Cardiac fibroblast (primary cell): ENCODE measurements around the gene TECPR1.

ENCODE experiments used
- DNase-seq, 2 donors: peaks; one replicate each; pipeline versions ENCODE4 v3.0.0 to v3.0.0-alpha.2; 2010; ENCODE audit warnings: low read depth in 2 of 2
- H3K4me3 ChIP-seq, 2 donors: replicated peaks in 1 of 2; 1 replicate in 1 of 2; 2 replicates in 1 of 2; pipeline ENCODE4 v1.5.1; 2011; ENCODE audit warnings: low read depth in 2 of 2, low read length in 2 of 2, mild to moderate bottlenecking in 2 of 2, moderate library complexity in 1 of 2
- CTCF ChIP-seq: IDR thresholded peaks from one replicate; pipeline ENCODE4 v1.5.1; 2011; ENCODE audit warnings: low read depth, mild to moderate bottlenecking, low read length, inconsistent platforms

The TECPR1 gene

GRCh38 chr7:98266840-98267239 is 14.8 kb upstream of the TECPR1 start:
- peak; percentile 50 to 63 for DNase-seq
- TF ChIP-seq CTCF: peak; percentile 53
- H3K4me3 ChIP-seq: no peak overlapping the region

- TF ChIP-seq CTCF: no peak
- H3K4me3 ChIP-seq: no peak overlapping the region
- peak in 1 of 2 donors; percentile 57 for DNase-seq
Measured at GRCh38 chr7:98265841-98266271, 13.8 kb upstream of the TECPR1 start.

- no peak for TF ChIP-seq CTCF
- no peak overlapping the region for H3K4me3 ChIP-seq
- no peak for DNase-seq
Measured at GRCh38 chr7:98257701-98258100, 5.7 kb upstream of the TECPR1 start.

GRCh38 chr7:98256431-98256830 is 4.4 kb upstream of the TECPR1 start:
- DNase-seq: no peak
- no peak overlapping the region for H3K4me3 ChIP-seq
- no peak for TF ChIP-seq CTCF

- no peak overlapping the region for H3K4me3 ChIP-seq
- DNase-seq: peak in 1 of 2 donors; percentile 11
- TF ChIP-seq CTCF: no peak
Measured at GRCh38 chr7:98254951-98255610, 3.0 kb upstream of the TECPR1 start.

- no peak for DNase-seq
- no peak for TF ChIP-seq CTCF
Measured at GRCh38 chr7:98254516-98254915, 2.5 kb upstream of the TECPR1 start.

GRCh38 chr7:98252425-98253054 is 508 bp upstream of the TECPR1 start:
- peak overlapping the region; percentile 92 to 95 for H3K4me3 ChIP-seq
- TF ChIP-seq CTCF: no peak
- peak in 1 of 2 donors; percentile 12 for DNase-seq

More at GRCh38 chr7:98254516-98254915, 2.5 kb upstream of the TECPR1 start:
- no peak overlapping the region for H3K4me3 ChIP-seq
